Osteoblast (primary cell): ENCODE results near the gene PPP2CA. TPM values are rescaled to one million over a fixed set of nuclear protein-coding genes. Genes with fewer than 3 reads are reported as not detected.

Source experiments
- DNase-seq: peaks from one replicate; pipeline ENCODE4 v3.0.0; 2011; ENCODE audit warnings: low spot score, mixed read lengths; ENCODE audit not compliant: insufficient read length; ENCODE audit errors: missing footprints
- H2AFZ ChIP-seq: 2 replicates; pipeline ENCODE4 v1.6.0; 2011; ENCODE audit warnings: mild to moderate bottlenecking, low read length
- H3K27ac ChIP-seq: 2 replicates; pipeline ENCODE4 v1.5.1; 2011; ENCODE audit warnings: mild to moderate bottlenecking, low read depth, low read length, moderate library complexity
- H3K27me3 ChIP-seq: 2 replicates; pipeline ENCODE4 v1.6.0; 2012; ENCODE audit warnings: mild to moderate bottlenecking, control low read depth, inconsistent platforms, low read length, moderate library complexity; ENCODE audit not compliant: insufficient read depth
- H3K36me3 ChIP-seq: 2 replicates; pipeline ENCODE4 v1.5.1; 2011; ENCODE audit warnings: mild to moderate bottlenecking, low read length, control low read depth, moderate library complexity; ENCODE audit not compliant: insufficient read depth
- H3K4me1 ChIP-seq: 2 replicates; pipeline ENCODE4 v1.5.1; 2011; ENCODE audit warnings: mild to moderate bottlenecking, low read length, control low read depth, moderate library complexity; ENCODE audit not compliant: insufficient read depth
- H3K4me2 ChIP-seq: 2 replicates; pipeline ENCODE4 v1.6.0; 2011; ENCODE audit warnings: mild to moderate bottlenecking, low read length; ENCODE audit not compliant: insufficient read depth
- H3K4me3 ChIP-seq: fragments of 200-600 bp; sonication (generic); 3 replicates; pipeline ENCODE4 v1.5.1; 2012; ENCODE audit warnings: mild to moderate bottlenecking, low read length, inconsistent platforms; ENCODE audit not compliant: insufficient read depth
- H3K79me2 ChIP-seq: 2 replicates; pipeline ENCODE4 v1.6.0; 2012; ENCODE audit warnings: mild to moderate bottlenecking, low read length, control low read depth, inconsistent platforms; ENCODE audit not compliant: insufficient read depth
- H3K9me3 ChIP-seq: 2 replicates; pipeline ENCODE4 v1.5.1; 2011; ENCODE audit warnings: low read depth, low read length, control low read depth
- H4K20me1 ChIP-seq: 2 replicates; pipeline ENCODE4 v1.6.0; 2012; ENCODE audit warnings: mild to moderate bottlenecking, low read length, control low read depth; ENCODE audit not compliant: insufficient read depth
- CTCF ChIP-seq: IDR thresholded peaks from 2 replicates; pipeline ENCODE4 v1.5.1; 2011; ENCODE audit warnings: mild to moderate bottlenecking, low read depth, low read length, moderate library complexity; ENCODE audit errors: extremely low read depth
- total RNA-seq: library from RNA; depleted of rRNA; stranded (reverse); fragments of >200 nt; gene quantifications from 2 replicates; pipeline ENCODE4 v1.2.3, GENCODE V29; 2012

PPP2CA gene
- total RNA-seq, 1 donor = 55.4 TPM

- H3K27ac ChIP-seq = no peak overlapping the region
- H2AFZ ChIP-seq = no peak overlapping the region
- peaks cover 53% of the 10 kb centered on the region for H4K20me1 ChIP-seq
- no peaks in the 10 kb centered on the region for H3K9me3 ChIP-seq
- peaks cover 79% of the 10 kb centered on the region for H3K79me2 ChIP-seq
- peaks cover 81% of the 10 kb centered on the region for H3K36me3 ChIP-seq
- H3K4me1 ChIP-seq = peaks cover 12% of the 10 kb centered on the region
- TF ChIP-seq CTCF = no peak
- H3K27me3 ChIP-seq = no peaks in the 10 kb centered on the region
- H3K4me3 ChIP-seq = no peak overlapping the region
- no peak for DNase-seq
- no peak overlapping the region for H3K4me2 ChIP-seq
Observed at GRCh38 chr5:134148986-134149539, 76.8 kb downstream of the PPP2CA start.

DNA sequence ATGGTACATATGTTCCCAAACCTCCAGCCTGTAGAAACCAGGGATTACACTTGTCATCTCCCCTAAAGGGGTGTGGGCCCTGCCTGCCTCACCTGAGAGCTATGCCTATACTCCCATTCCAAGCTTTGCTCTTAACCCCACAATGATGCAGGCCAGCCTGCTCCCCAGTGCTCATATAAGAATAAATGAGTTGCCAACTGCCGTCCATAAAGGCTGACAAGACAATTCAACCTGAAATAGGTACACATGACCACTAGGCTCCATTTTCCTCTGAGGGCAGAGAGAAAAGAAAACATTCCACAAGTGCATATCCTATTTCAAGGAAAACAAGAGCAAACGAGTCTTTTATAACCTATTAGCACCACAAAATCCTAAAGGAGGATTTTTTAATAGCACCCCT is 77.6 kb downstream of the PPP2CA start:
- Histone ChIP-seq H4K20me1 (peaks cover 61% of the 10 kb centered on the region), H3K27me3 (no peaks in the 10 kb centered on the region), H3K27ac (no peak overlapping the region), H3K9me3 (no peaks in the 10 kb centered on the region), H3K79me2 (peaks cover 80% of the 10 kb centered on the region), H3K4me3 (no peak overlapping the region), H3K36me3 (peaks cover 81% of the 10 kb centered on the region), H3K4me2 (no peak overlapping the region), H3K4me1 (peaks cover 12% of the 10 kb centered on the region), H2AFZ (no peak overlapping the region)
- TF ChIP-seq CTCF = no peak
- no peak for DNase-seq

DNA sequence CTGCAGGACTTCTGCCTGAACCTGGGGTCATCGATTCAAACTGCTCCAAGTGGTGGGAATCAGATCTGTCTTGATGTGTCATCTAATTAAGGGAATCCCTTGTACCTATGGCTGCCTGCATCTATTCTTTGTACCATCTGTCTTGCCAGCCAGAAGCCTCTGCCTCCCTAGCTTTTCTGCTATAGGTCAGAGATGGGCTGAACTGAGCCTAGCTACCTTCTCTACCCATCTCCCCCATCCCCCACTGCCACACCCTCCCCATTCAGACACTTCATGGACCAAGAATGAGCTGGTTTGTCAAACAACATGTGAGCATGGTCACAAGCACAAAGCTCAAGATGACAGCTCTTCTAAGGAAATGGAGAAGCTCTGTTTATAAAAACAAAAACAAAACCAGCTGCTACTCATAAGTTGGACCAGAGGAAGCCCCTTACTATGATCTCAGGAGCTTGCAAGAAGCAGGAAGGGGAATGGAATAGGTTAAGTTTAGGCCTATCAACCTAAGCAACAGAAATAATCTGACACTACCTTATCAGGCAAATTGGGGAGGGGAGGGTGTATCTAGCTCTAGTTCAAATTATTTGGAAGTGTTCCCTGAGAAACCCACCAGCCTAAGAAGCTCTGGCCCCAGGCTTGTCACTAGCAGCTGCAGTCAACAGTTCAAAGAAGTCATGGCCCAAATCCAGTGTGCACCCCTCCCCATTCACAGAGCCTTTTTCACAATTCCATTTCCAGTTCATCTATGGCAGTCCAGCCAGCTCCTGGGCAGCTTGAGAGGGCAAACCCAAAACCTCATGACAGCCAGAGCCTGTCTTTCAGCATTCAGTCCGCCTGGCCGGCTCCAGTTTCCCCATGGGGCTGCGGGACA is 79.0 kb downstream of the PPP2CA start:
- Histone ChIP-seq H2AFZ (no peak overlapping the region), H3K4me1 (peaks cover 12% of the 10 kb centered on the region), H3K36me3 (peaks cover 79% of the 10 kb centered on the region), H3K9me3 (no peaks in the 10 kb centered on the region), H3K4me3 (no peak overlapping the region), H3K27me3 (no peaks in the 10 kb centered on the region), H3K4me2 (no peak overlapping the region), H4K20me1 (peaks cover 67% of the 10 kb centered on the region), H3K79me2 (peaks cover 78% of the 10 kb centered on the region), H3K27ac (no peak overlapping the region)
- no peak for TF ChIP-seq CTCF
- no peak for DNase-seq

DNA sequence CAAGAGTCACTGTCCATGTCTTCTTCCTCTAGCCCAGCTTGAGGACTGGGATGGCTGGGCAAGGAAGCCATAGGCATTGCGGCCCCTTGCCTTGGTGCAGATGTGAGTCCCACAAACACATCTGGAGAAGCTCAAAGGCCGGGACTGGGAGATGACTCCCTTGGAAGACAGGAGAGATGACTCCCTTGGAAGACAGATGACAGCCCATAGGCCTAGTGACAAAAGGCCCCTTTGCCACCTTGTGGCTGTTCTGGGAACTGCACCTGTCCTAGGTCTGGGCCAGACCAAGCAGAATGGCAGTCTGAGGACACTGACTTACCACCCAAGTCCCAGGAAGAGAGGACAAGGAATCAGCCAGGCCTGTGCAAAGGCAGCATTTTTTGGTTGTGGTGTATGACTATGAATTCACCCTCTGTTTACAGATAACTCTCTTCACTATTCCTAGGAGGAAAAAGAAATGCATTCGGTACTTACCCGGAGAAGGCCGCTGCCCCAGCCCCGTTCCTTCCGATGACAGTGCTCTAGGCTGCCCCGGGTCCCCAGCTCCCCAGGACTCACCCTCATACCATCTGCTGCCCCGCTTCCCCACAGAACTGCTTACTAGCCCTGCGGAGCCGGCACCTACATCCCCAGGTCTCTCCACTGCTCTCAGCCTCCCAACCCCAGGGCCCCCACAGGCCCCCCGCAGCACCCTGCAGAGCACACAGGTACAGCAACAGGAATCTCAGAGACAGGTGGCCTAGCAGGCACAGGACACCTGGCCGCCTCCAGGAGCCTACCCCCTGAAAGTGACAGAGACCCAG is 79.9 kb downstream of the PPP2CA start:
- Histone ChIP-seq H3K9me3 (no peaks in the 10 kb centered on the region), H3K4me1 (peaks cover 7% of the 10 kb centered on the region), H3K4me3 (no peak overlapping the region), H4K20me1 (peaks cover 66% of the 10 kb centered on the region), H3K27me3 (no peaks in the 10 kb centered on the region), H3K36me3 (peaks cover 77% of the 10 kb centered on the region), H3K4me2 (no peak overlapping the region), H2AFZ (no peak overlapping the region), H3K27ac (no peak overlapping the region), H3K79me2 (peaks cover 79% of the 10 kb centered on the region)
- TF ChIP-seq CTCF = peak; percentile 90
- peak; percentile 93 for DNase-seq
